NB4 (cell line): ENCODE measurements around the gene DESI2.

Source experiments
- CTCF ChIP-seq: IDR thresholded peaks from one replicate; pipeline ENCODE4 v1.5.1; 2012; ENCODE audit warnings: low read depth, low read length
- MAX ChIP-seq: IDR thresholded peaks from 2 replicates; pipeline ENCODE4 v1.6.1; 2011; ENCODE audit warnings: low read depth, low read length
- MYC ChIP-seq: IDR thresholded peaks from 2 replicates; pipeline ENCODE4 v1.6.1; 2011; ENCODE audit warnings: low read depth, low read length
- POLR2A ChIP-seq: IDR thresholded peaks from 2 replicates; pipeline ENCODE4 v1.6.1; 2011; ENCODE audit warnings: mild to moderate bottlenecking; ENCODE audit not compliant: insufficient read length; ENCODE audit errors: extremely low read depth

GRCh38 chr1:244652623-244653438 lies at the start of gene DESI2:
- TF ChIP-seq CTCF (peak; percentile 17), POLR2A (peak; percentile 82), MAX (peak; percentile 60), MYC (peak; percentile 88)
